Nephron (organoid): Measurements from ENCODE around the gene ZNF396.

Experiments
- H3K27ac Mint-ChIP-seq, 3 experiments: 2 replicates each; pipeline ENCODE4 v1.8.0; 2020; ENCODE audit warnings: mixed read lengths in 3 of 3, mild to moderate bottlenecking in 2 of 3, moderate library complexity in 1 of 3
- H3K27me3 Mint-ChIP-seq: 2 replicates; pipeline ENCODE4 v1.8.0; 2021; ENCODE audit warnings: low read depth, mild to moderate bottlenecking, moderate library complexity, mixed read lengths
- H3K36me3 Mint-ChIP-seq: 2 replicates; pipeline ENCODE4 v1.8.0; 2020; ENCODE audit warnings: low read depth, mixed read lengths
- H3K4me1 Mint-ChIP-seq: 2 replicates; pipeline ENCODE4 v1.8.0; 2020; ENCODE audit warnings: mixed read lengths
- H3K4me3 Mint-ChIP-seq, 3 experiments: 2 replicates each; pipeline ENCODE4 v1.8.0; 2020; ENCODE audit warnings: mild to moderate bottlenecking in 3 of 3, mixed read lengths in 3 of 3, moderate library complexity in 2 of 3
- H3K9me3 Mint-ChIP-seq: 2 replicates; pipeline ENCODE4 v1.8.0; 2020; ENCODE audit warnings: mixed read lengths
- TF ChIP-seq, protein P1 (sequence below), 3 experiments: fragments of 200-600 bp; sonication (generic); IDR thresholded peaks; one replicate each; pipeline ENCODE4 v1.5.0; 2021; ENCODE audit warnings: antibody characterized with exemption in 3 of 3; ENCODE audit not compliant: unreplicated experiment in 3 of 3

Gene ZNF396

DNA sequence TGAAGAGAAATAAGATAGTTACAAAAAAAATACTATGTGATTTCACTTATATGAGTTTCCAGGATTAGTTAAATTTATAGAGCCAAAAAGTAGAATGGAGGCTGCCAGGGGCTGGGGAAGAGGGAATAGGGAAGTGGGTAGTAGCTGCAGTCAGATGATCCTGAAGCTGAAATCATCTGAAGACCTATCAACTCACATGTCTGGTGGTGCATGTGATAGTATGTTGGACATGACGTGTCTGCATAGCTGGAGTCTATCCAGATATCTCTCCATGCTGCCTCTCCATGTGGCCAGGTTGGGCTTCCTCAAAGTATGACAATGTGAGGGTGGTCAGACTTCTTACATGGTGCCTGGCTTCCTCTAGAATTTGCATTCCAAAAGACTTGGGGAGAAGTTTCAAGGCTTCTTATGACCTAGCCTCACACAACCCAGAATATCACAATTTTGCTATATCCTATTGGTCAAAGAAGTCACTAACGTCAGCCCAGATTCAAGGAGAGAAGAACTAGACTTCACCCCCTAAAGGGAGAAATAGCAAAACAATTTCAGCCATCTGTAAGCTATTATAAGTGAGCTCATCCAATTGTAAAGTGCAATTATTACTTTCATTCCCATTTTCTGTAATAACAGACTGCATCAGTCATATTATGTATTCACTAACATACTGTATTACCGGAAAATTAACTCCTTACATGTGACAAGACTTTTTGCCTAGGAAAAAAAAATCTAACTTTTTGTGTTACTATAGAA lies 14.0 kb upstream of the ZNF396 start:
- H3K9me3 Mint-ChIP-seq, result no peaks in the 10 kb centered on the region
- no peaks in the 10 kb centered on the region for H3K36me3 Mint-ChIP-seq
- H3K4me3 Mint-ChIP-seq, result no peak overlapping the region
- H3K27ac Mint-ChIP-seq, result no peak overlapping the region
- no peaks in the 10 kb centered on the region for H3K4me1 Mint-ChIP-seq
- H3K27me3 Mint-ChIP-seq, result peaks cover 12% of the 10 kb centered on the region
- TF ChIP-seq, protein P1, sequence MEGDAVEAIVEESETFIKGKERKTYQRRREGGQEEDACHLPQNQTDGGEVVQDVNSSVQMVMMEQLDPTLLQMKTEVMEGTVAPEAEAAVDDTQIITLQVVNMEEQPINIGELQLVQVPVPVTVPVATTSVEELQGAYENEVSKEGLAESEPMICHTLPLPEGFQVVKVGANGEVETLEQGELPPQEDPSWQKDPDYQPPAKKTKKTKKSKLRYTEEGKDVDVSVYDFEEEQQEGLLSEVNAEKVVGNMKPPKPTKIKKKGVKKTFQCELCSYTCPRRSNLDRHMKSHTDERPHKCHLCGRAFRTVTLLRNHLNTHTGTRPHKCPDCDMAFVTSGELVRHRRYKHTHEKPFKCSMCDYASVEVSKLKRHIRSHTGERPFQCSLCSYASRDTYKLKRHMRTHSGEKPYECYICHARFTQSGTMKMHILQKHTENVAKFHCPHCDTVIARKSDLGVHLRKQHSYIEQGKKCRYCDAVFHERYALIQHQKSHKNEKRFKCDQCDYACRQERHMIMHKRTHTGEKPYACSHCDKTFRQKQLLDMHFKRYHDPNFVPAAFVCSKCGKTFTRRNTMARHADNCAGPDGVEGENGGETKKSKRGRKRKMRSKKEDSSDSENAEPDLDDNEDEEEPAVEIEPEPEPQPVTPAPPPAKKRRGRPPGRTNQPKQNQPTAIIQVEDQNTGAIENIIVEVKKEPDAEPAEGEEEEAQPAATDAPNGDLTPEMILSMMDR (IDR thresholded peaks at IDR 0.05; ENCODE audit: unreplicated experiment in 3 of 3), result no peak

DNA sequence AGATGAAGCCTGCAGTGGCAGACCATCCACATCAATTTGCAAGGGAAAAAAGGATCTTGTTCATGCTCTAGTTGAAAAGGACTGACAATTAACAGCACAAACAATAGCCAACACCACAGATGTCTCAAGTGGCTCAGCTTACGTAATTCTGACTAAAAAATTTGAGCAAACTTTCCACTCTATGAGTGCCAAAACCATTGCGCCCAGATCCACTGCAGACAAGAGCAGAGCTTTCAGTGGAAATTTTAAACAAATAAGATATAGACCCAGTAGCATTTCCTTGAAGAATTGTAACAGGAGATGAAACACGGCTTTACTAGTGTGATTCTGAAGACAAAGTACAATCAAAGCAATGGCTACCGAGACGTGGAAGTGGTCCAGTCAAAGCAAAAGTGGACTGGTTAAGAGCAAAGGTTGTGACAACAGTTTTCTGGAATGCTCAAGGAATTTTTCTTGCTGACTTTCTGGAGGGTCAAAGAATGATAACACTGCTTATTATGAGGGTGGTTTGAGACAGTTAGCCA lies 12.0 kb upstream of the ZNF396 start:
- TF ChIP-seq, protein P1 (IDR thresholded peaks at IDR 0.05; ENCODE audit: unreplicated experiment in 3 of 3), result no peak
- Mint-ChIP-seq H3K4me1 (no peaks in the 10 kb centered on the region), H3K4me3 (no peak overlapping the region), H3K27ac (no peak overlapping the region), H3K9me3 (no peaks in the 10 kb centered on the region), H3K36me3 (no peaks in the 10 kb centered on the region), H3K27me3 (peaks cover 12% of the 10 kb centered on the region)

DNA sequence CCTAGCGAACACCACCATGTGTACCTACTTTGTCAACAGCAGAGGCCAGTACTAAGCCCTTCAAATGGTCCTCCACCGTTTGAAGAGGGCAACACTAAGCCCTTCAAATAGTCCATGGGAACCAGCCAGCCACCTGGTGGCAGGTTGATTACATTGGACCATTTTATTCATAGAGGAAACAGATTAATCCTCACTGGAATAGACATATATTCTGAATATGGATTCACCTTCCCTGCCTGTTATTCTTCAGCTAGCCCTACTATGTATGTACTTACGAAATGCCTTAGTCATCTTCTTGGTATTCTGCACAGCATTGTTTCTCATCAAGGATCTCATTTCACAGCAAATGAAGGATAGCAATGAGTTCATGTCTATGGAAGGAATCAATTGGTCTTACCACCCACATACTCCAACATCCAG lies 10.0 kb upstream of the ZNF396 start:
- H3K9me3 Mint-ChIP-seq, result no peaks in the 10 kb centered on the region
- no peaks in the 10 kb centered on the region for H3K36me3 Mint-ChIP-seq
- TF ChIP-seq, protein P1 (IDR thresholded peaks at IDR 0.05; ENCODE audit: unreplicated experiment in 3 of 3), result no peak
- H3K4me3 Mint-ChIP-seq, result no peak overlapping the region
- H3K27ac Mint-ChIP-seq, result no peak overlapping the region
- peaks cover 12% of the 10 kb centered on the region for H3K27me3 Mint-ChIP-seq
- no peaks in the 10 kb centered on the region for H3K4me1 Mint-ChIP-seq

DNA sequence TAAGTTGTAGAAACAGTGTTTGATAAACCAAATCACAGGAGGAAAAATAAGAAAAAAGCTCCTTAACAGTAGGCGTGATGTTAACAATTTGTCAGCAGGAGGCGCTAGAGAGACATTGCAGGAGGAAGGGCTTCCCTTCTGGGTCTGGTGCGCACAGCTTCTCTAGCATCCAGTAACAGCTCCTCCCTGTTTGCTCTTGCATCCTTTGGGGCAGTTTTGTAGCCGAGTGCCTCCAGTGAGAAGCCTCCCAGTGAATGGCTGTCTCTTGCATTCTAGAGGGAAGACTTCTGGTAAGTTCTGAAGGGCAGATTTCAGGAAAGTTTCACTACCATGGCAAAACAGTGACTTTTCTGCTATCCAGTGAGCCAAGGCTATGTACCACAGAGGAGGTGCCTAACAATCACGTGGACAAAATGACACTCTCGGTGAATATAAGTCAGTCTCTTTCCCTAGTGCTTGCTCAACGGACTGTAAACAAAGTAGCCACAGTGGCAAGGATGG lies 9.5 kb upstream of the ZNF396 start:
- TF ChIP-seq, protein P1 (IDR thresholded peaks at IDR 0.05; ENCODE audit: unreplicated experiment in 3 of 3), result peak; percentile 83 to 89 (median 88)
- no peak overlapping the region for H3K27ac Mint-ChIP-seq
- peaks cover 12% of the 10 kb centered on the region for H3K27me3 Mint-ChIP-seq
- H3K36me3 Mint-ChIP-seq, result no peaks in the 10 kb centered on the region
- no peaks in the 10 kb centered on the region for H3K4me1 Mint-ChIP-seq
- H3K9me3 Mint-ChIP-seq, result no peaks in the 10 kb centered on the region
- H3K4me3 Mint-ChIP-seq, result no peak overlapping the region

DNA sequence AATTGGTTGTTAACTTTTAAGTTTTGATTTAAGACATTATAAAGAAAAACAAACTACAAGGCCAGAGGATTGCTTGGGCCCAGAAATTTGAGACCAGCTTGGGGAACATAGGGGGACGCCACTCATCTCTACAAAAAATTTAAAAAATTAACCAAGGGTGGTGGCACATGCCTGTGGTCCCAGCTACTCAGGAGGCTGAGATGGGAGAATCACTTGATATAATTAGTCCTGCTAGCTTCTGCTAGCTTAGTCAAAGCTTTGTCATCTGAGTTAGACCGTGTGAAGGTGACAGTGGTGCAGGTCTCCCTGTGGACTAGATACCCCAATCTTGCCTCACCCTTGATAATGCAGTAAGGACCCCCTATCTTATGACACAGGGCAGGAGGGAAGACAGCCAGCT lies 6.0 kb upstream of the ZNF396 start:
- Mint-ChIP-seq H3K27ac (no peak overlapping the region), H3K4me3 (no peak overlapping the region), H3K27me3 (peaks cover 20% of the 10 kb centered on the region), H3K4me1 (no peaks in the 10 kb centered on the region), H3K9me3 (peaks cover 4% of the 10 kb centered on the region), H3K36me3 (no peaks in the 10 kb centered on the region)
- TF ChIP-seq, protein P1 (IDR thresholded peaks at IDR 0.05; ENCODE audit: unreplicated experiment in 3 of 3), result no peak

DNA sequence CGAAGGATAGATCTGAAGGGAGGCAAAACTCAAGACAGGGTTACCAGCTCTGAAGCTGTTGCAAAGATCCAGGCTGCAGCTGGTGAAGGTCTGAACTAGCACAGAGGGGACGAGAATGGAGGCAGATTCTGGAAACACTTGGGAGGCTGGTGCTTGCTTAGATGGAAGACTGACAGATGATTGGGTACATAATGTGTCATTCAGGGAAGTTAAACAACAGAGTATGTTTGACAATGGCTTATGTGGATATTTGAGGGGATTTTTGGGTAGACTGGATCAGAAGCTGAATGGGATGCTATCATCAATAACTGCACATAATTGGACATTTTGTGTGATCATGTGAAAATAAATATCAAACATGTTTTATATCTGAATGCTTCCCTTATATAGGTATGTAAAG lies 2.3 kb upstream of the ZNF396 start:
- H3K4me3 Mint-ChIP-seq, result peak overlapping the region in 1 of 3 experiments; percentile 5
- no peaks in the 10 kb centered on the region for H3K36me3 Mint-ChIP-seq
- H3K27me3 Mint-ChIP-seq, result peaks cover 27% of the 10 kb centered on the region
- TF ChIP-seq, protein P1 (IDR thresholded peaks at IDR 0.05; ENCODE audit: unreplicated experiment in 3 of 3), result no peak
- H3K27ac Mint-ChIP-seq, result no peak overlapping the region
- no peaks in the 10 kb centered on the region for H3K4me1 Mint-ChIP-seq
- H3K9me3 Mint-ChIP-seq, result peaks cover 4% of the 10 kb centered on the region
